Activated naive CD8-positive, alpha-beta T cell treated with anti-CD3 and anti-CD28 coated beads, Interleukin-2, amount 10 ng/mL, durations not matched to agents 7 days and 5 days (primary cell): ENCODE results near the gene TARBP1. TPM values are rescaled to one million over a fixed set of nuclear protein-coding genes. Genes with fewer than 3 reads are reported as not detected.
"Not testable (repeated sequence)": the region's sequence is repeated elsewhere in the genome, so short reads cannot be mapped to it uniquely, and the experiment has no call there.

Experiments
- ATAC-seq: fragments of 150-1000 bp; cut with Tn5 transposase; one replicate; pipeline ENCODE4 v1.10.0; 2021; ENCODE audit warnings: low read depth, moderate library complexity
- POLR2A ChIA-PET: fragments of 350-600 bp; sonication (Branson Sonifier 250); formaldehyde crosslinking; loops from one replicate; lab custom pipeline; 2021; ENCODE audit warnings: antibody characterized with exemption; lab: Charles Lee
- DNase-seq: peaks from one replicate; pipeline ENCODE4 v3.0.0; 2021
- H3K27ac Mint-ChIP-seq: one replicate; pipeline ENCODE4 v1.8.0; 2022; ENCODE audit warnings: mild to moderate bottlenecking, mixed read lengths
- H3K27me3 Mint-ChIP-seq: one replicate; pipeline ENCODE4 v1.8.0; 2022; ENCODE audit warnings: mild to moderate bottlenecking, moderate library complexity, mixed read lengths
- H3K36me3 Mint-ChIP-seq: one replicate; pipeline ENCODE4 v1.8.0; 2021; ENCODE audit warnings: mild to moderate bottlenecking, mixed read lengths
- H3K4me1 Mint-ChIP-seq: one replicate; pipeline ENCODE4 v1.8.0; 2021; ENCODE audit warnings: mixed read lengths
- H3K4me3 Mint-ChIP-seq: one replicate; pipeline ENCODE4 v1.8.0; 2022; ENCODE audit warnings: mild to moderate bottlenecking, moderate library complexity, mixed read lengths
- H3K9me3 Mint-ChIP-seq: one replicate; pipeline ENCODE4 v1.8.0; 2021; ENCODE audit warnings: mixed read lengths
- total RNA-seq, 2 experiments: library from RNA; stranded (reverse); gene quantifications; one replicate each; pipeline ENCODE4 v1.2.3, GENCODE V29; 2021

TARBP1 gene
- total RNA-seq, 2 experiments from 2014 or later = 39.6 to 42.9 TPM

GRCh38 chr1:234401658-234402057 is 77.3 kb downstream of the TARBP1 start:
- DNase-seq (no peak), ATAC-seq (no peak)
- H3K27ac Mint-ChIP-seq = peak overlapping the region; percentile 83
- POLR2A ChIA-PET = no interaction called here
- no peaks in the 10 kb centered on the region for H3K9me3 Mint-ChIP-seq
- no peaks in the 10 kb centered on the region for H3K27me3 Mint-ChIP-seq
- H3K4me1 Mint-ChIP-seq = peaks cover 28% of the 10 kb centered on the region
- peak overlapping the region; percentile 71 for H3K4me3 Mint-ChIP-seq
- peaks cover 10% of the 10 kb centered on the region for H3K36me3 Mint-ChIP-seq

- POLR2A ChIA-PET = no interaction called here
- DNase-seq = no peak
Measured at GRCh38 chr1:234400773-234401172, 78.2 kb downstream of the TARBP1 start.

GRCh38 chr1:234399515-234399914 is 79.5 kb downstream of the TARBP1 start:
- POLR2A ChIA-PET = interaction anchor here (0.6 kb wide), 1 partner anchor 703 kb away, joined by 4 read pairs; no protein-coding TSS in a partner anchor
- H3K4me3 Mint-ChIP-seq, DNase-seq, H3K9me3 Mint-ChIP-seq, ATAC-seq, H3K27me3 Mint-ChIP-seq: not testable (repeated sequence)
- Mint-ChIP-seq H3K27ac (peak overlapping the region; percentile 59), H3K4me1 (peaks cover 29% of the 10 kb centered on the region), H3K36me3 (peaks cover 12% of the 10 kb centered on the region)

More at GRCh38 chr1:234400773-234401172, 78.2 kb downstream of the TARBP1 start:
- Mint-ChIP-seq H3K36me3 (peaks cover 11% of the 10 kb centered on the region), H3K4me3 (peak overlapping the region; percentile 71), H3K27ac (peak overlapping the region; percentile 83), H3K9me3 (no peaks in the 10 kb centered on the region), H3K27me3 (no peaks in the 10 kb centered on the region), H3K4me1 (peaks cover 29% of the 10 kb centered on the region)
- peak; percentile 78 for ATAC-seq

- no peak for DNase-seq
- H3K27ac Mint-ChIP-seq = peak overlapping the region; percentile 54
- POLR2A ChIA-PET = interaction anchor here (0.6 kb wide), 1 partner anchor 704 kb away, joined by 4 read pairs; no protein-coding TSS in a partner anchor
- peaks cover 29% of the 10 kb centered on the region for H3K4me1 Mint-ChIP-seq
- H3K4me3 Mint-ChIP-seq = peak overlapping the region; percentile 59
- H3K9me3 Mint-ChIP-seq = no peaks in the 10 kb centered on the region
- H3K27me3 Mint-ChIP-seq = no peaks in the 10 kb centered on the region
- peaks cover 15% of the 10 kb centered on the region for H3K36me3 Mint-ChIP-seq
- ATAC-seq = no peak
Measured at GRCh38 chr1:234398849-234399381, 80.1 kb downstream of the TARBP1 start.

- H3K4me3 Mint-ChIP-seq = no peak overlapping the region
- no peak for ATAC-seq
Measured at GRCh38 chr1:234397732-234398131, 81.2 kb downstream of the TARBP1 start.

GRCh38 chr1:234396871-234397270 is 82.1 kb downstream of the TARBP1 start:
- ATAC-seq (no peak), DNase-seq (no peak)
- H3K4me1 Mint-ChIP-seq = peaks cover 26% of the 10 kb centered on the region
- POLR2A ChIA-PET = no interaction called here
- peak overlapping the region; percentile 62 for H3K27ac Mint-ChIP-seq
- H3K9me3 Mint-ChIP-seq = no peaks in the 10 kb centered on the region
- H3K36me3 Mint-ChIP-seq = peaks cover 11% of the 10 kb centered on the region
- H3K27me3 Mint-ChIP-seq = no peaks in the 10 kb centered on the region
- no peak overlapping the region for H3K4me3 Mint-ChIP-seq

More at GRCh38 chr1:234397732-234398131, 81.2 kb downstream of the TARBP1 start:
- POLR2A ChIA-PET = interaction anchor here (0.6 kb wide), 2 partner anchors 331 to 992 kb away, joined by 3 read pairs; no protein-coding TSS in a partner anchor
- Mint-ChIP-seq H3K27ac (no peak overlapping the region), H3K36me3 (peaks cover 10% of the 10 kb centered on the region), H3K27me3 (no peaks in the 10 kb centered on the region), H3K9me3 (no peaks in the 10 kb centered on the region), H3K4me1 (peaks cover 29% of the 10 kb centered on the region)
- no peak for DNase-seq

GRCh38 chr1:234396092-234396491 is 82.9 kb downstream of the TARBP1 start:
- ATAC-seq = no peak
- POLR2A ChIA-PET = no interaction called here
- Mint-ChIP-seq H3K9me3 (no peaks in the 10 kb centered on the region), H3K4me3 (no peak overlapping the region), H3K27me3 (no peaks in the 10 kb centered on the region), H3K36me3 (peaks cover 14% of the 10 kb centered on the region), H3K4me1 (peaks cover 19% of the 10 kb centered on the region), H3K27ac (no peak overlapping the region)
- no peak for DNase-seq

GRCh38 chr1:234395297-234395696 is 83.7 kb downstream of the TARBP1 start:
- ATAC-seq = no peak
- peak overlapping the region; percentile 35 for H3K27ac Mint-ChIP-seq
- POLR2A ChIA-PET = interaction anchor here (0.5 kb wide), 1 partner anchor 19 kb away, joined by 3 read pairs; no protein-coding TSS in a partner anchor
- no peak overlapping the region for H3K4me3 Mint-ChIP-seq
- peaks cover 14% of the 10 kb centered on the region for H3K4me1 Mint-ChIP-seq
- no peaks in the 10 kb centered on the region for H3K27me3 Mint-ChIP-seq
- DNase-seq = no peak
- H3K36me3 Mint-ChIP-seq = peaks cover 14% of the 10 kb centered on the region
- H3K9me3 Mint-ChIP-seq = no peaks in the 10 kb centered on the region

GRCh38 chr1:234393190-234393589 is 85.8 kb downstream of the TARBP1 start:
- POLR2A ChIA-PET = no interaction called here
- no peak for ATAC-seq
- Mint-ChIP-seq H3K27me3 (no peaks in the 10 kb centered on the region), H3K4me3 (no peak overlapping the region), H3K4me1 (peaks cover 4% of the 10 kb centered on the region), H3K9me3 (no peaks in the 10 kb centered on the region), H3K27ac (no peak overlapping the region), H3K36me3 (peaks cover 18% of the 10 kb centered on the region)
- DNase-seq = no peak

- no peaks in the 10 kb centered on the region for H3K27me3 Mint-ChIP-seq
- no peak for DNase-seq
- no peak overlapping the region for H3K4me3 Mint-ChIP-seq
- POLR2A ChIA-PET = no interaction called here
- H3K36me3 Mint-ChIP-seq = peaks cover 26% of the 10 kb centered on the region
- no peak for ATAC-seq
- H3K9me3 Mint-ChIP-seq = no peaks in the 10 kb centered on the region
- no peak overlapping the region for H3K27ac Mint-ChIP-seq
- peaks cover 2% of the 10 kb centered on the region for H3K4me1 Mint-ChIP-seq
Measured at GRCh38 chr1:234388094-234388493, 90.9 kb downstream of the TARBP1 start.

- POLR2A ChIA-PET = no interaction called here
- Mint-ChIP-seq H3K27ac (no peak overlapping the region), H3K27me3 (no peaks in the 10 kb centered on the region), H3K4me3 (no peak overlapping the region), H3K9me3 (no peaks in the 10 kb centered on the region), H3K36me3 (peaks cover 29% of the 10 kb centered on the region), H3K4me1 (peaks cover 3% of the 10 kb centered on the region)
- ATAC-seq (no peak), DNase-seq (no peak)
Measured at GRCh38 chr1:234386122-234386521, 92.9 kb downstream of the TARBP1 start.

- peaks cover 10% of the 10 kb centered on the region for H3K4me1 Mint-ChIP-seq
- H3K36me3 Mint-ChIP-seq = peaks cover 53% of the 10 kb centered on the region
- H3K9me3 Mint-ChIP-seq = peaks cover 8% of the 10 kb centered on the region
- H3K27ac Mint-ChIP-seq = no peak overlapping the region
- no peaks in the 10 kb centered on the region for H3K27me3 Mint-ChIP-seq
- H3K4me3 Mint-ChIP-seq = no peak overlapping the region
- no peak for ATAC-seq
- POLR2A ChIA-PET = no interaction called here
- no peak for DNase-seq
Measured at GRCh38 chr1:234381699-234382555, 97.1 kb downstream of the TARBP1 start.

- Mint-ChIP-seq H3K36me3 (peaks cover 53% of the 10 kb centered on the region), H3K4me1 (peaks cover 23% of the 10 kb centered on the region)
- POLR2A ChIA-PET, H3K9me3 Mint-ChIP-seq, H3K4me3 Mint-ChIP-seq, DNase-seq, ATAC-seq, H3K27ac Mint-ChIP-seq, H3K27me3 Mint-ChIP-seq: not testable (repeated sequence)
Measured at GRCh38 chr1:234379591-234380109, 99.3 kb downstream of the TARBP1 start.
